Measurements from ENCODE around the gene CTLA4.

Gene CTLA4

DNA sequence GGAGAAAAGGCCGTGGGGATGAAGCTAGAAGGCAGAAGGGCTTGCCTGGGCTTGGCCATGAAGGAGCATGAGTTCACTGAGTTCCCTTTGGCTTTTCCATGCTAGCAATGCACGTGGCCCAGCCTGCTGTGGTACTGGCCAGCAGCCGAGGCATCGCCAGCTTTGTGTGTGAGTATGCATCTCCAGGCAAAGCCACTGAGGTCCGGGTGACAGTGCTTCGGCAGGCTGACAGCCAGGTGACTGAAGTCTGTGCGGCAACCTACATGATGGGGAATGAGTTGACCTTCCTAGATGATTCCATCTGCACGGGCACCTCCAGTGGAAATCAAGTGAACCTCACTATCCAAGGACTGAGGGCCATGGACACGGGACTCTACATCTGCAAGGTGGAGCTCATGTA, 2.9 kb downstream of the CTLA4 start:
- peaks cover 12% of the 10 kb centered on the region for H3K27me3 Mint-ChIP-seq (ENCODE audit: low read depth, poor library complexity)
- no peaks in the 10 kb centered on the region for H3K4me1 Mint-ChIP-seq
- H3K9me3 Mint-ChIP-seq: no peaks in the 10 kb centered on the region
- H3K36me3 Mint-ChIP-seq (ENCODE audit: low read depth): no peaks in the 10 kb centered on the region
- no peak overlapping the region for H3K4me3 Mint-ChIP-seq
- H3K27ac Mint-ChIP-seq: no peak overlapping the region
- TF ChIP-seq, protein P1, sequence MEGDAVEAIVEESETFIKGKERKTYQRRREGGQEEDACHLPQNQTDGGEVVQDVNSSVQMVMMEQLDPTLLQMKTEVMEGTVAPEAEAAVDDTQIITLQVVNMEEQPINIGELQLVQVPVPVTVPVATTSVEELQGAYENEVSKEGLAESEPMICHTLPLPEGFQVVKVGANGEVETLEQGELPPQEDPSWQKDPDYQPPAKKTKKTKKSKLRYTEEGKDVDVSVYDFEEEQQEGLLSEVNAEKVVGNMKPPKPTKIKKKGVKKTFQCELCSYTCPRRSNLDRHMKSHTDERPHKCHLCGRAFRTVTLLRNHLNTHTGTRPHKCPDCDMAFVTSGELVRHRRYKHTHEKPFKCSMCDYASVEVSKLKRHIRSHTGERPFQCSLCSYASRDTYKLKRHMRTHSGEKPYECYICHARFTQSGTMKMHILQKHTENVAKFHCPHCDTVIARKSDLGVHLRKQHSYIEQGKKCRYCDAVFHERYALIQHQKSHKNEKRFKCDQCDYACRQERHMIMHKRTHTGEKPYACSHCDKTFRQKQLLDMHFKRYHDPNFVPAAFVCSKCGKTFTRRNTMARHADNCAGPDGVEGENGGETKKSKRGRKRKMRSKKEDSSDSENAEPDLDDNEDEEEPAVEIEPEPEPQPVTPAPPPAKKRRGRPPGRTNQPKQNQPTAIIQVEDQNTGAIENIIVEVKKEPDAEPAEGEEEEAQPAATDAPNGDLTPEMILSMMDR (IDR thresholded peaks at IDR 0.05): no peak
- no peak for DNase-seq

DNA sequence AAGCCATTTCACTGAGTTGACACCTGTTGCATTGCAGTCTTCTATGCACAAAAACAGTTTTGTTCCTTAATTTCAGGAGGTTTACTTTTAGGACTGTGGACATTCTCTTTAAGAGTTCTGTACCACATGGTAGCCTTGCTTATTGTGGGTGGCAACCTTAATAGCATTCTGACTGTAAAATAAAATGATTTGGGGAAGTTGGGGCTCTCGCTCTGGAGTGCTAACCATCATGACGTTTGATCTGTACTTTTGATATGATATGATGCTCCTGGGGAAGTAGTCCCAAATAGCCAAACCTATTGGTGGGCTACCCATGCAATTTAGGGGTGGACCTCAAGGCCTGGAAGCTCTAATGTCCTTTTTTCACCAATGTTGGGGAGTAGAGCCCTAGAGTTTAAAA, 3.4 kb downstream of the CTLA4 start:
- TF ChIP-seq, protein P1 (IDR thresholded peaks at IDR 0.05): no peak
- Mint-ChIP-seq H3K27ac (no peak overlapping the region), H3K27me3 (ENCODE audit: low read depth, poor library complexity) (peaks cover 9% of the 10 kb centered on the region), H3K4me3 (no peak overlapping the region), H3K36me3 (ENCODE audit: low read depth) (no peaks in the 10 kb centered on the region), H3K9me3 (no peaks in the 10 kb centered on the region), H3K4me1 (no peaks in the 10 kb centered on the region)
- no peak for DNase-seq

DNA sequence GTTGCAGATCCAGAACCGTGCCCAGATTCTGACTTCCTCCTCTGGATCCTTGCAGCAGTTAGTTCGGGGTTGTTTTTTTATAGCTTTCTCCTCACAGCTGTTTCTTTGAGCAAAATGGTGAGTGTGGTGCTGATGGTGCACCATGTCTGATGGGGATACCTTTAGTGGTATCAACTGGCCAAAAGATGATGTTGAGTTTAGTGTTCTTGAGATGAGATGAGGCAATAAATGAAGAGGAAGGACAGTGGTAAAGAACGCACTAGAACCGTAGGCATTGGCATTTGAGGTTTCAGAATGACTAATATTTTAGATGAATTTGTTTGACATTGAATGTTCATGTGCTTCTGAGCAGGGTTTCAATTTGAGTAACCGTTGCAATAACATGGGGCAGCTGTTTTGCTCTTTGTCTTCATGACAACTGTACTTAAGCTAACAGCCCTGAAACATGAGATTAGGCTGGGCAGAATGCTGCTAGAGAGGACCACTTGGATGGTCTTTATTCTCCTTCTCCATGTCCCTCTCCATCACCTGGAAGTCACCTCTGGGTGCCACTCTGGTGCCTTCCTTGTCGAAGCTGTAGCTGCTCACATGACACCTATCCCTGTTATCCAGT, 3.9 kb downstream of the CTLA4 start:
- H3K27ac Mint-ChIP-seq: no peak overlapping the region
- H3K9me3 Mint-ChIP-seq: no peaks in the 10 kb centered on the region
- H3K36me3 Mint-ChIP-seq (ENCODE audit: low read depth): no peaks in the 10 kb centered on the region
- no peaks in the 10 kb centered on the region for H3K4me1 Mint-ChIP-seq
- TF ChIP-seq, protein P1 (IDR thresholded peaks at IDR 0.05): no peak
- peaks cover 9% of the 10 kb centered on the region for H3K27me3 Mint-ChIP-seq (ENCODE audit: low read depth, poor library complexity)
- no peak overlapping the region for H3K4me3 Mint-ChIP-seq
- DNase-seq: no peak

DNA sequence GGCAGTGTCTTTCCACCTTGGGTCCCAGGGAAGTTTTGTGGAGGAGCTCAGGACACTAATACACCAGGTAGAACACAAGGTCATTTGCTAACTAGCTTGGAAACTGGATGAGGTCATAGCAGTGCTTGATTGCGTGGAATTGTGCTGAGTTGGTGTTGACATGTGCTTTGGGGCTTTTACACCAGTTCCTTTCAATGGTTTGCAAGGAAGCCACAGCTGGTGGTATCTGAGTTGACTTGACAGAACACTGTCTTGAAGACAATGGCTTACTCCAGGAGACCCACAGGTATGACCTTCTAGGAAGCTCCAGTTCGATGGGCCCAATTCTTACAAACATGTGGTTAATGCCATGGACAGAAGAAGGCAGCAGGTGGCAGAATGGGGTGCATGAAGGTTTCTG, 5.9 kb downstream of the CTLA4 start:
- TF ChIP-seq, protein P1 (IDR thresholded peaks at IDR 0.05): no peak
- Mint-ChIP-seq H3K36me3 (ENCODE audit: low read depth) (no peaks in the 10 kb centered on the region), H3K9me3 (no peaks in the 10 kb centered on the region), H3K4me3 (no peak overlapping the region), H3K4me1 (no peaks in the 10 kb centered on the region), H3K27ac (no peak overlapping the region), H3K27me3 (ENCODE audit: low read depth, poor library complexity) (peaks cover 9% of the 10 kb centered on the region)
- DNase-seq: no peak

DNA sequence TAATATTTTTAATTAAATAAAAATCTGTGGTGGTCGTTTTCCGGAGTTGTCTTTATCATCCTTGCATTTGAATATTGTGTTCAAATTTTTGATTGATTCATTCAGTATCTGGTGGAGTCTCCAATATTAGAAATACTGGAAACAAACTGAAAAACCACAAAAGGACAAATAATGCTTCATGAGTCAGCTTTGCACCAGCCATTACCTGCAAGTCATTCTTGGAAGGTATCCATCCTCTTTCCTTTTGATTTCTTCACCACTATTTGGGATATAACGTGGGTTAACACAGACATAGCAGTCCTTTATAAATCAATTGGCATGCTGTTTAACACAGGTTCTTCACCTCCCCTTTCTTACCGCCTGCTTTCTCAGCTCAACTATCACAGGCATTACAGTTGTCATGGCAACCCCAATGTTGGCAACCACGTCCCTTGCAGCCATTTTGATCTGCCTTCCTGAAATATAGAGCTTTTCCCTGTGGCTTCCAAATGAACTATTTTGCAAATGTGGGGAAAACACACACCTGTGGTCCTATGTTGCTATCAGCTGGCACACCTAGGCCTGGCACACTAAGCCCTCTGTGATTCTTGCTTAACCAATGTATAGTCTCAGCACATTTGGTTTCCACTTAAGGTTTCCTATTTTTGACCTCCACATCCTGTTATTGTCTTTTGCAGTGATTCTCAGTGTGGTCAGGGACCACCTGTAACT, 6.5 kb downstream of the CTLA4 start:
- Mint-ChIP-seq H3K27me3 (ENCODE audit: low read depth, poor library complexity) (peaks cover 9% of the 10 kb centered on the region), H3K4me1 (no peaks in the 10 kb centered on the region), H3K27ac (no peak overlapping the region), H3K36me3 (ENCODE audit: low read depth) (no peaks in the 10 kb centered on the region), H3K4me3 (no peak overlapping the region), H3K9me3 (no peaks in the 10 kb centered on the region)
- no peak for DNase-seq
- TF ChIP-seq, protein P1 (IDR thresholded peaks at IDR 0.05): no peak

DNA sequence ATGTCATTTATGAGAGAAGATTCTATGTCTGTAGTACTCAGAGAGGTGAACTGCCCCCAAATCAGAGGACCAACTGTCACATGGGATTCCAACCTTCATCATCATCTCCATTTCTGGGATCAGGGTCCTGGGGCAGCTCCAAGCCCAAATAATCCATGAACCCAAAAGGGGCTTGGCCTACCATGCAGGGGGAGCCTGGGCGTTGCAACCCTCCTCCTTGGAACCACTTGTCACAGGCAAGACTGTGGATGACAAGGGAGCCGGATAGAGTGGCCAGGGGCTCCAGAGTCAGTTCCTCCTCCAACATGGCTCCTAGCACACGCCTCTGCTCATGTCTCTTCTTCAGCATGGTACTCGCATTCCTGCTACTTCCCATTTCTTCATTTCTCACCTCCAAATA, 7.9 kb downstream of the CTLA4 start:
- Mint-ChIP-seq H3K4me3 (no peak overlapping the region), H3K27ac (no peak overlapping the region), H3K9me3 (no peaks in the 10 kb centered on the region), H3K4me1 (no peaks in the 10 kb centered on the region), H3K27me3 (ENCODE audit: low read depth, poor library complexity) (peaks cover 9% of the 10 kb centered on the region), H3K36me3 (ENCODE audit: low read depth) (no peaks in the 10 kb centered on the region)
- no peak for DNase-seq
- TF ChIP-seq, protein P1 (IDR thresholded peaks at IDR 0.05): no peak
